NT2/D1 (cell line): ENCODE measurements around the gene PLEKHA6.

Source experiments
- SUZ12 ChIP-seq: IDR thresholded peaks from 2 replicates; pipeline ENCODE4 v1.6.1; 2011; ENCODE audit not compliant: insufficient read length, insufficient read depth; ENCODE audit errors: extremely low read depth
- YY1 ChIP-seq: IDR thresholded peaks from 2 replicates; pipeline ENCODE4 v1.6.1; 2011; ENCODE audit not compliant: insufficient read length, insufficient read depth
- ZNF274 ChIP-seq: IDR thresholded peaks from 2 replicates; pipeline ENCODE4 v1.6.1; 2011; ENCODE audit warnings: mild to moderate bottlenecking, low read depth, low read length

GRCh38 chr1:204260601-204261197 lies 99.0 kb downstream of the PLEKHA6 start:
- TF ChIP-seq YY1 = no peak
- TF ChIP-seq SUZ12 = no peak
- TF ChIP-seq ZNF274 = no peak
